A549 (cell line): ENCODE measurements around the gene ACTRT2. TPM values are rescaled to one million over a fixed set of nuclear protein-coding genes. Genes with fewer than 3 reads are reported as not detected.

ENCODE experiments used
- ATAC-seq, 2 experiments: fragments of 200-7000 bp in 1 of 2; fragments of >200 bp in 1 of 2; cut with Nextera tagmentation in 1 of 2; cut with Tn5 transposase in 1 of 2; 3 replicates each; pipeline versions ENCODE4 v1.8.0 to v1.9.1; 2018 to 2020; ENCODE audit warnings: mild to moderate bottlenecking in 1 of 2, moderate library complexity in 1 of 2
- CTCF ChIA-PET: fragments of 300-600 bp; sonication (Branson Sonifier 250); formaldehyde crosslinking; extraction: SDS; loops from one replicate; lab custom pipeline; 2021; ENCODE audit warnings: antibody characterized with exemption, inconsistent platforms; lab: Yijun Ruan, JAX
- POLR2A ChIA-PET: fragments of 350-600 bp; formaldehyde crosslinking; extraction: SDS; loops from one replicate; lab custom pipeline; 2021; ENCODE audit warnings: antibody characterized with exemption, inconsistent platforms; lab: Yijun Ruan, JAX
- DNase-seq, 2 experiments: peaks; one replicate each; pipeline versions ENCODE4 v3.0.0 to v3.0.0-alpha.2; 2011 to 2016; ENCODE audit warnings: low read depth in 1 of 2, low spot score in 1 of 2
- FAIRE-seq: peaks from 2 replicates; lab custom pipeline; 2011; peaks lifted over from hg19 to GRCh38; lab: Jason Lieb, UNC
- H3K27ac ChIP-seq, 2 experiments: fragments of >200 bp; sonication (Bioruptor Twin); formaldehyde crosslinking; 3 replicates each; pipeline ENCODE4 v1.5.1; 2016 to 2017
- H3K4me1 ChIP-seq: fragments of >200 bp; sonication (Bioruptor Twin); formaldehyde crosslinking; 3 replicates; pipeline ENCODE4 v1.6.1; 2016
- H3K4me2 ChIP-seq: fragments of >200 bp; sonication (Bioruptor Twin); formaldehyde crosslinking; 3 replicates; pipeline ENCODE4 v1.6.1; 2016
- H3K4me3 ChIP-seq: fragments of >200 bp; sonication (Bioruptor Twin); formaldehyde crosslinking; 3 replicates; pipeline ENCODE4 v1.5.1; 2016
- H3K9me3 ChIP-seq: fragments of >200 bp; sonication (Bioruptor Twin); formaldehyde crosslinking; 3 replicates; pipeline ENCODE4 v1.6.1; 2016
- CBX8 ChIP-seq: fragments of 200-600 bp; sonication (generic); IDR thresholded peaks from 2 replicates; pipeline ENCODE4 v1.6.1; 2016
- CHD4 ChIP-seq: fragments of 200-600 bp; sonication (generic); IDR thresholded peaks from 2 replicates; pipeline ENCODE4 v1.6.1; 2016; ENCODE audit warnings: antibody characterized with exemption, mild to moderate bottlenecking, borderline replicate concordance
- CTCF ChIP-seq: fragments of >200 bp; sonication (Bioruptor Twin); formaldehyde crosslinking; IDR thresholded peaks from 3 replicates; pipeline ENCODE4 v1.5.1; 2016
- EHF ChIP-seq: fragments of 250-450 bp; sonication (Bioruptor Pico); IDR thresholded peaks from 2 replicates; pipeline ENCODE4 v1.5.0; 2020; ENCODE audit warnings: mild to moderate bottlenecking
- FOSL2 ChIP-seq, 2 experiments: fragments of 450-650 bp in 1 of 2; fragments of >200 bp in 1 of 2; sonication (Bioruptor Twin) in 1 of 2; formaldehyde crosslinking; IDR thresholded peaks; 2 replicates each; pipeline versions ENCODE4 v1.5.0 to v1.6.1; 2016 to 2020; ENCODE audit warnings: mild to moderate bottlenecking in 1 of 2, moderate library complexity in 1 of 2
- HEYL ChIP-seq: fragments of 250-450 bp; sonication (Bioruptor Pico); IDR thresholded peaks from 2 replicates; pipeline ENCODE4 v1.8.0; 2021; ENCODE audit warnings: mild to moderate bottlenecking, moderate library complexity
- HOXA7 ChIP-seq: fragments of 250-450 bp; sonication (Bioruptor Pico); IDR thresholded peaks from 2 replicates; pipeline ENCODE4 v1.5.0; 2020; ENCODE audit warnings: mild to moderate bottlenecking, moderate library complexity
- MAZ ChIP-seq: fragments of 150-350 bp; IDR thresholded peaks from 2 replicates; pipeline ENCODE4 v1.6.1; 2014; ENCODE audit warnings: antibody characterized with exemption, low read depth, low read length, borderline replicate concordance
- NFE2L2 ChIP-seq: fragments of 150-350 bp; conservative IDR thresholded peaks from 2 replicates; pipeline ENCODE4 v1.6.1; 2014; ENCODE audit warnings: low read length
- NR3C1 ChIP-seq: fragments of >200 bp; sonication (Bioruptor Twin); formaldehyde crosslinking; IDR thresholded peaks from 3 replicates; pipeline ENCODE4 v1.6.1; 2017
- RAD21 ChIP-seq, 2 experiments: fragments of >200 bp in 1 of 2; sonication (Bioruptor Twin) in 1 of 2; formaldehyde crosslinking in 1 of 2; IDR thresholded peaks in 1 of 2; conservative IDR thresholded peaks in 1 of 2; 2 replicates in 1 of 2; 3 replicates in 1 of 2; pipeline ENCODE4 v1.6.1; 2012 to 2018; ENCODE audit warnings: inconsistent platforms in 1 of 2
- RFX5 ChIP-seq: fragments of 450-650 bp; IDR thresholded peaks from 2 replicates; pipeline ENCODE4 v1.7.1; 2014; ENCODE audit warnings: antibody characterized with exemption, mild to moderate bottlenecking, moderate library complexity
- RNF2 ChIP-seq: fragments of 200-600 bp; sonication (generic); IDR thresholded peaks from 2 replicates; pipeline ENCODE4 v1.6.1; 2016; ENCODE audit warnings: low read depth, mild to moderate bottlenecking, antibody characterized with exemption, moderate library complexity, borderline replicate concordance
- SREBF2 ChIP-seq: fragments of 450-650 bp; IDR thresholded peaks from 2 replicates; pipeline ENCODE4 v1.6.1; 2014; ENCODE audit warnings: mild to moderate bottlenecking, moderate library complexity
- TFCP2L1 ChIP-seq: fragments of 250-450 bp; sonication (Bioruptor Pico); IDR thresholded peaks from 2 replicates; pipeline ENCODE4 v1.5.0; 2021; ENCODE audit warnings: mild to moderate bottlenecking
- USF2 ChIP-seq: fragments of 450-650 bp; IDR thresholded peaks from 2 replicates; pipeline ENCODE4 v1.6.1; 2014; ENCODE audit warnings: antibody characterized with exemption
- ZC3H11A ChIP-seq: fragments of 450-650 bp; IDR thresholded peaks from 2 replicates; pipeline ENCODE4 v1.6.1; 2014; ENCODE audit warnings: antibody characterized with exemption, mild to moderate bottlenecking
- WGBS: methylation state at CpG from one replicate; pipeline ENCODE4 v1.1.6; 2017; ENCODE audit errors: missing lambda C conversion rate; 5-methylcytosine and 5-hydroxymethylcytosine counted together
- polyA plus RNA-seq, 4 experiments: library from polyadenylated mRNA; depleted of rRNA in 3 of 4; stranded (reverse); fragments of >200 nt; fragmentation: RNase III in 1 of 4; extraction: RNeasy Plus Mini Kit Qiagen cat#74134 plus additional on column Dnase treatment in 1 of 4; gene quantifications; 2 replicates in 3 of 4; 3 replicates in 1 of 4; pipeline ENCODE4 v1.2.3, GENCODE V29; 2011 to 2017
- TF ChIP-seq, protein P1 (sequence below): fragments of 150-350 bp; IDR thresholded peaks from 2 replicates; pipeline ENCODE4 v1.6.1; 2014; ENCODE audit warnings: low read depth, mild to moderate bottlenecking, low read length
- TF ChIP-seq, protein P2 (sequence below): fragments of >200 bp; sonication (Bioruptor Twin); formaldehyde crosslinking; IDR thresholded peaks from 3 replicates; pipeline ENCODE4 v1.6.1; 2016
- TF ChIP-seq, protein P3 (sequence below): IDR thresholded peaks from 2 replicates; pipeline ENCODE4 v1.6.1; 2012
- TF ChIP-seq, protein P4 (sequence below): IDR thresholded peaks from 2 replicates; pipeline ENCODE4 v1.6.1; 2012; ENCODE audit warnings: low read depth, borderline replicate concordance
- TF ChIP-seq, protein P5 (sequence below): fragments of 200-600 bp; sonication (generic); IDR thresholded peaks from 2 replicates; pipeline ENCODE4 v1.6.1; 2016; ENCODE audit warnings: antibody characterized with exemption, mild to moderate bottlenecking, moderate library complexity
- TF ChIP-seq, protein P6 (sequence below): IDR thresholded peaks from 2 replicates; pipeline ENCODE4 v1.6.1; 2012

ACTRT2 gene
- polyA plus RNA-seq, 2 of the 4 experiments (the other 2 are of a cell fraction), result not detected

DNA sequence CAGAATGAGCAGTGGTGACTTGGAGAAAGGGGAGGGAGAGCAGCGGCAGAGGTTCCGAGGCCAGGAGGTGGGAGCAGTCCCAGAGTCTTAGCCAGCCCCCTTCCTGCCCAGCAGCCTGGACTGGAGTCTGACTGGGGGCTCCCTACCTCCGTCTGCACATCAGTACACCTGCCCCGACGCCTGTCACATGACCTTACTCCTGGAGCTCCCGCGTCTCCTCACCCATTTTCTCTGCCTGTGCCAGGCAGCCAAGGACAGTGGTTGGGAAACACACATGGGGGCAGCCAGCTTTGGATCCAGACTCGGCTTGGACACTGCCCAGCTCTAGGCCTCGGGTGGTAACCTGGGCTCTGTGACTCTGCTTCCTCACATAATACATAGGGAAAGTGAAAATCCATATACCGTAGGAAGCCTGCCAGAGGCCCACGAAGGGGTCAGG, 16.9 kb downstream of the ACTRT2 start:
- FAIRE-seq (no peak), DNase-seq (no peak), ATAC-seq (no peak)
- Histone ChIP-seq H3K4me2 (no peak overlapping the region), H3K9me3 (no peaks in the 10 kb centered on the region), H3K4me1 (no peaks in the 10 kb centered on the region), H3K4me3 (no peak overlapping the region), H3K27ac (no peak overlapping the region)
- ChIA-PET CTCF (interaction anchor here (0.7 to 1.3 kb wide), 3 partner anchors 26 to 386 kb away, joined by 3 to 4 read pairs (median 3); no protein-coding TSS in a partner anchor), POLR2A (no interaction called here)
- 19% methylated on average over 6 of the region's 11 CpGs for WGBS
- TF ChIP-seq CTCF (no peak), RFX5 (no peak), SREBF2 (no peak), RNF2 (no peak), TFCP2L1 (CRISPR knock-in tag) (no peak), HEYL (no peak), NR3C1 (no peak), RAD21 (conservative IDR thresholded peaks at IDR 0.05 in 1 of 2, IDR thresholded peaks at IDR 0.05 in 1 of 2) (no peak), MAZ (no peak), HOXA7 (CRISPR knock-in tag) (no peak), NFE2L2 (no peak), EHF (CRISPR knock-in tag) (no peak)
- TF ChIP-seq, protein P1, sequence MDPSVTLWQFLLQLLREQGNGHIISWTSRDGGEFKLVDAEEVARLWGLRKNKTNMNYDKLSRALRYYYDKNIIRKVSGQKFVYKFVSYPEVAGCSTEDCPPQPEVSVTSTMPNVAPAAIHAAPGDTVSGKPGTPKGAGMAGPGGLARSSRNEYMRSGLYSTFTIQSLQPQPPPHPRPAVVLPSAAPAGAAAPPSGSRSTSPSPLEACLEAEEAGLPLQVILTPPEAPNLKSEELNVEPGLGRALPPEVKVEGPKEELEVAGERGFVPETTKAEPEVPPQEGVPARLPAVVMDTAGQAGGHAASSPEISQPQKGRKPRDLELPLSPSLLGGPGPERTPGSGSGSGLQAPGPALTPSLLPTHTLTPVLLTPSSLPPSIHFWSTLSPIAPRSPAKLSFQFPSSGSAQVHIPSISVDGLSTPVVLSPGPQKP, result no peak
- TF ChIP-seq, protein P2, sequence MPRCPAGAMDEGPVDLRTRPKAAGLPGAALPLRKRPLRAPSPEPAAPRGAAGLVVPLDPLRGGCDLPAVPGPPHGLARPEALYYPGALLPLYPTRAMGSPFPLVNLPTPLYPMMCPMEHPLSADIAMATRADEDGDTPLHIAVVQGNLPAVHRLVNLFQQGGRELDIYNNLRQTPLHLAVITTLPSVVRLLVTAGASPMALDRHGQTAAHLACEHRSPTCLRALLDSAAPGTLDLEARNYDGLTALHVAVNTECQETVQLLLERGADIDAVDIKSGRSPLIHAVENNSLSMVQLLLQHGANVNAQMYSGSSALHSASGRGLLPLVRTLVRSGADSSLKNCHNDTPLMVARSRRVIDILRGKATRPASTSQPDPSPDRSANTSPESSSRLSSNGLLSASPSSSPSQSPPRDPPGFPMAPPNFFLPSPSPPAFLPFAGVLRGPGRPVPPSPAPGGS, result no peak
- TF ChIP-seq, protein P3, sequence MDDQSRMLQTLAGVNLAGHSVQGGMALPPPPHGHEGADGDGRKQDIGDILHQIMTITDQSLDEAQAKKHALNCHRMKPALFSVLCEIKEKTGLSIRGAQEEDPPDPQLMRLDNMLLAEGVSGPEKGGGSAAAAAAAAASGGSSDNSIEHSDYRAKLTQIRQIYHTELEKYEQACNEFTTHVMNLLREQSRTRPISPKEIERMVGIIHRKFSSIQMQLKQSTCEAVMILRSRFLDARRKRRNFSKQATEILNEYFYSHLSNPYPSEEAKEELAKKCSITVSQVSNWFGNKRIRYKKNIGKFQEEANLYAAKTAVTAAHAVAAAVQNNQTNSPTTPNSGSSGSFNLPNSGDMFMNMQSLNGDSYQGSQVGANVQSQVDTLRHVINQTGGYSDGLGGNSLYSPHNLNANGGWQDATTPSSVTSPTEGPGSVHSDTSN, result no peak
- TF ChIP-seq, protein P4, sequence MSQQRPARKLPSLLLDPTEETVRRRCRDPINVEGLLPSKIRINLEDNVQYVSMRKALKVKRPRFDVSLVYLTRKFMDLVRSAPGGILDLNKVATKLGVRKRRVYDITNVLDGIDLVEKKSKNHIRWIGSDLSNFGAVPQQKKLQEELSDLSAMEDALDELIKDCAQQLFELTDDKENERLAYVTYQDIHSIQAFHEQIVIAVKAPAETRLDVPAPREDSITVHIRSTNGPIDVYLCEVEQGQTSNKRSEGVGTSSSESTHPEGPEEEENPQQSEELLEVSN, result no peak

DNA sequence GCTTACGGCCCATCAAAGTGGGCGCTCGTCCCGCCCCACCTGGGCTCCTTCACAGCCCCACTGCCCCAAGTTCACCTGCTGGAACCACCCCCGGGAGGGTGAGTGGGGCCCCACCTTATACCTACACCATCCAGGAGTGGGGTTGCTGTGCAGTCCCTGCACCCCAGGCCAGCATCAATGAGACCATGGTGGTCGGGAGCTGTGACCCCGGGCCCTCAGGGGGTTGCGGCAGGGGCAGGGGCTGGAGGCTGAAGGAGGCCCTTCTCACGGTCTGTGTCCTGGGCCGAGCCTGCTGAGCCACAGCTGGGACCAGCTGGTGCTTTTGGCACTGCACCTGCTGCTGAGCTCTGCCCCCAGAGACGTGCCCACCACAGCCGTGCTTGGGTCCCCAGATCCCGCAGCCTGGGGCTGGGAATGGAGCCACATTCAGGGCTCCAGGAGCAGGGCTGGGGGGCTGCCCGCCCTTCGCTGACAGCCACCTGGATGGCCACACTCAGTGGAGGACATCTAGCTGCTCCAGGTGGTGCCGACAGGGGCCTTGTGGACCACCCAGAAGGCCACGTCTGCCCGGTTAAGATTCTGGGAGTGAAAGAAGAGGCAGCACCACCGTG, 17.4 kb downstream of the ACTRT2 start:
- CTCF ChIA-PET, result interaction anchor here (0.7 to 1.3 kb wide), 4 partner anchors 14 to 386 kb away, joined by 3 to 4 read pairs (median 3); no protein-coding TSS in a partner anchor
- H3K9me3 ChIP-seq, result no peaks in the 10 kb centered on the region
- DNase-seq (no peak), FAIRE-seq (no peak), ATAC-seq (no peak)
- H3K4me3 ChIP-seq, result no peak overlapping the region
- 69% methylated on average over 5 of the region's 19 CpGs for WGBS
- H3K4me1 ChIP-seq, result no peaks in the 10 kb centered on the region
- no peak overlapping the region for H3K27ac ChIP-seq
- POLR2A ChIA-PET, result no interaction called here
- H3K4me2 ChIP-seq, result no peak overlapping the region
- no peak for TF ChIP-seq ZC3H11A
- TF ChIP-seq CBX8, result no peak
- TF ChIP-seq, protein P3, result no peak
- TF ChIP-seq FOSL2 (IDR thresholded peaks at IDR 0.05), result no peak
- TF ChIP-seq FOSL2 (CRISPR knock-in tag; IDR thresholded peaks at IDR 0.05), result no peak
- TF ChIP-seq, protein P5, sequence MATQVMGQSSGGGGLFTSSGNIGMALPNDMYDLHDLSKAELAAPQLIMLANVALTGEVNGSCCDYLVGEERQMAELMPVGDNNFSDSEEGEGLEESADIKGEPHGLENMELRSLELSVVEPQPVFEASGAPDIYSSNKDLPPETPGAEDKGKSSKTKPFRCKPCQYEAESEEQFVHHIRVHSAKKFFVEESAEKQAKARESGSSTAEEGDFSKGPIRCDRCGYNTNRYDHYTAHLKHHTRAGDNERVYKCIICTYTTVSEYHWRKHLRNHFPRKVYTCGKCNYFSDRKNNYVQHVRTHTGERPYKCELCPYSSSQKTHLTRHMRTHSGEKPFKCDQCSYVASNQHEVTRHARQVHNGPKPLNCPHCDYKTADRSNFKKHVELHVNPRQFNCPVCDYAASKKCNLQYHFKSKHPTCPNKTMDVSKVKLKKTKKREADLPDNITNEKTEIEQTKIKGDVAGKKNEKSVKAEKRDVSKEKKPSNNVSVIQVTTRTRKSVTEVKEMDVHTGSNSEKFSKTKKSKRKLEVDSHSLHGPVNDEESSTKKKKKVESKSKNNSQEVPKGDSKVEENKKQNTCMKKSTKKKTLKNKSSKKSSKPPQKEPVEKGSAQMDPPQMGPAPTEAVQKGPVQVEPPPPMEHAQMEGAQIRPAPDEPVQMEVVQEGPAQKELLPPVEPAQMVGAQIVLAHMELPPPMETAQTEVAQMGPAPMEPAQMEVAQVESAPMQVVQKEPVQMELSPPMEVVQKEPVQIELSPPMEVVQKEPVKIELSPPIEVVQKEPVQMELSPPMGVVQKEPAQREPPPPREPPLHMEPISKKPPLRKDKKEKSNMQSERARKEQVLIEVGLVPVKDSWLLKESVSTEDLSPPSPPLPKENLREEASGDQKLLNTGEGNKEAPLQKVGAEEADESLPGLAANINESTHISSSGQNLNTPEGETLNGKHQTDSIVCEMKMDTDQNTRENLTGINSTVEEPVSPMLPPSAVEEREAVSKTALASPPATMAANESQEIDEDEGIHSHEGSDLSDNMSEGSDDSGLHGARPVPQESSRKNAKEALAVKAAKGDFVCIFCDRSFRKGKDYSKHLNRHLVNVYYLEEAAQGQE, result no peak
- TF ChIP-seq, protein P6, sequence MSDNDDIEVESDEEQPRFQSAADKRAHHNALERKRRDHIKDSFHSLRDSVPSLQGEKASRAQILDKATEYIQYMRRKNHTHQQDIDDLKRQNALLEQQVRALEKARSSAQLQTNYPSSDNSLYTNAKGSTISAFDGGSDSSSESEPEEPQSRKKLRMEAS, result no peak
- TF ChIP-seq CHD4, result no peak
- no peak for TF ChIP-seq USF2
